Activated naive CD4-positive, alpha-beta T cell treated with Interleukin-2 at 50 U/mL for 16 hours (primary cell): ENCODE results near the gene KRTAP10-12.

ENCODE experiments used
- DNase-seq: peaks from one replicate; pipeline ENCODE4 v3.0.0-alpha.2; 2020

Gene KRTAP10-12

DNA sequence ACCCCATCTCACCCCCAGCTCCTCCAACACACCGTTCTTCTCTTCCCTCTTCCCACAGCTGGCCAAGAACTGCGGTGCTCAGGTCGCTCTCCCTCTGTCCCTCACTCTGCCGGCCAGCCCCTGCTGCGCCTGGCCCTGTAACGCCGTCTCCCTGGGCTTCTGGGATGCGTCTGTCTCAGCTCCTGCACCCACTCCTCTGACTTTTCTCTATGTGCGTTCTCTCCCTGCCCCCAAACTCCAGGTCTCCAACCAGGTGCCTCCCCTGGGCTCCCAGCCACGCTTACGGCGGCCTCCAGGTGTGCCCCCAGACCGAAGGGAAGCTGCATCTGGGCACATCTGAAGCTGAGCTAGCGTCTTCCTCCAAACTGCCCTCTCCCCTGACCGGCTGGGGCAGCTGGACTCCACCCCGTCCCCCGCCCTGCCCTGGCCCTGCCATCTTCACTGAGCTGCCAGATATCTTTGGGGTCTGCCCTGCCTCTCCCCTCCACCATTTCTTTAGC, 2.6 kb downstream of the KRTAP10-12 start:
- DNase-seq = no peak

DNA sequence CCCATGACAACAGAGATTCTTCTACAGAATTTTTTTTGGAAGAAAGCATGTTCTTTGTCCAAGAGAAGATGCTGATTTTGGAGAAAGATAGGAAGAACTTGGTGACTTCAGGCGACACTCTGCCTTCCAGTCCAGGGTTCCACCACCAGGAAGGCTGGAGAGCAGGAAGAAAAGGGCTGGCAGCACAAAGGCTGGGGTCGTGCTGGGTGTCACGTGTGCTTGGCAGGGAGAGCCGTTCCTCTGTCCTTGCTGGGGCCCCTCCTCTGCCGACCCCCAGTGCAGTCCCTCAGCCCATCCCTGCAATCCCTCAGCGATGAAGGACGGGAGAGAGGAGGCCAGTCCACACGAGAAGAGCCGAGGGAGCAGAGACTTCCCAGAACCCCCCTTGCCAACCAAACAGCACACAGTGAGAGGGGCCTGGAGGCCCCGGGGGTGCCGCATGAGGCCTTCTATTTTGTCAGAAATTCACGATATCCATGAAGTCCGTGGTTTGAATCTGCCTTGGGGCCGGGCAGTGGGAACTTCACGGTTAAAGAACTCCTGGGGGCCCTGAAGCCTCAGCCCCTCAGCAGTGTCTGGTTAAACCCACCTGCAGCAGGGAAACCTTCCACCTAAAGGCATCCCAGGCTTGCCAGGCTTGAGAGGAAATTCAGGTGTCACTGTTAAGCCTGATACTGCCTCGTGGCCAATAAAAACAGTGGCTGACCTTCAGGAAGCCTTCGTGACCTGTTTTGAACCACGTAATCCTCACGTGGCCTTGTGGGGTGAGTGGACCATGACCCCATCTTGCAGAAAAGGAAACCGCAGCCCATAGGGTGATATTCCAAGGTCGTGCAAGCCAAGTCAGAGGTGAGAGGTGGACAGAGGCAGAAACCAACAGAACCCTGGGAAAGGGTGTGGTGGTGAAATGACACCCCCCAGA, 3.4 kb downstream of the KRTAP10-12 start:
- DNase-seq = no peak

DNA sequence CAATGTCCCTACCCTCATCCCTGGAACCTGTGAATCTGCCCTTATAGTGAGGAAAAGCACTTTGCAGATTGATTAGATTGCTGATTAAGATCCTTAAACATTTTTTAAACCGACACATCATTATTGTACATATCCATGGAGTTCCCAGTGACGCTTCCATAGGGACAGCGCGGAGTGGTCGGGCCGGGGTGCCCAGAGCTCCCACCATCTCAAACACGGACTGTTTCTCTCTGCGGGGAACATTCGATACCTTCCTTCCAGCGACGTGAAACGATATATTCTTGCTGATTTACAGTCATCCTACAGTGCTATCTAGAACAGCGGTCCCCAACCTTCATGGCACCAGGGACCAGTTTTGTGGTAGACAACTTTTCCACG, 4.0 kb downstream of the KRTAP10-12 start:
- no peak for DNase-seq

DNA sequence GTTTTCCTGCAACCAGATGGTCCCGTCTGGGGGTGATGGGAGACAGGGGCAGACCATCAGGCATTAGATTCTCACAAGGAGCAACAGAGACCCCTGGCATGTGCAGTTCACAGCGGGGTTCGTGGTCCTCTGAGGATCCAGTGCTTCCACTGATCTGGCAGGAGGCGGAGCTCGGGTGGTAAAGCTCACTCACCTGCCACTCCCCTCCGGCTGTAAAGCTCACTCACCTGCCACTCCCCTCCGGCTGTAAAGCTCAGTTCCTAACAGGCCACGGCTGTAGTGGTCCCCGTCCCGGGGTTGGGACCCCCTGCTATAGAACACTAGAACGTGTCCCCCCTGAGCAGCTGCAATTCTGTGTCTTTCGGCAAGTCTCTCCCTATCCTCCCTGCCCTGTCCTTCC, 4.6 kb downstream of the KRTAP10-12 start:
- DNase-seq = no peak

DNA sequence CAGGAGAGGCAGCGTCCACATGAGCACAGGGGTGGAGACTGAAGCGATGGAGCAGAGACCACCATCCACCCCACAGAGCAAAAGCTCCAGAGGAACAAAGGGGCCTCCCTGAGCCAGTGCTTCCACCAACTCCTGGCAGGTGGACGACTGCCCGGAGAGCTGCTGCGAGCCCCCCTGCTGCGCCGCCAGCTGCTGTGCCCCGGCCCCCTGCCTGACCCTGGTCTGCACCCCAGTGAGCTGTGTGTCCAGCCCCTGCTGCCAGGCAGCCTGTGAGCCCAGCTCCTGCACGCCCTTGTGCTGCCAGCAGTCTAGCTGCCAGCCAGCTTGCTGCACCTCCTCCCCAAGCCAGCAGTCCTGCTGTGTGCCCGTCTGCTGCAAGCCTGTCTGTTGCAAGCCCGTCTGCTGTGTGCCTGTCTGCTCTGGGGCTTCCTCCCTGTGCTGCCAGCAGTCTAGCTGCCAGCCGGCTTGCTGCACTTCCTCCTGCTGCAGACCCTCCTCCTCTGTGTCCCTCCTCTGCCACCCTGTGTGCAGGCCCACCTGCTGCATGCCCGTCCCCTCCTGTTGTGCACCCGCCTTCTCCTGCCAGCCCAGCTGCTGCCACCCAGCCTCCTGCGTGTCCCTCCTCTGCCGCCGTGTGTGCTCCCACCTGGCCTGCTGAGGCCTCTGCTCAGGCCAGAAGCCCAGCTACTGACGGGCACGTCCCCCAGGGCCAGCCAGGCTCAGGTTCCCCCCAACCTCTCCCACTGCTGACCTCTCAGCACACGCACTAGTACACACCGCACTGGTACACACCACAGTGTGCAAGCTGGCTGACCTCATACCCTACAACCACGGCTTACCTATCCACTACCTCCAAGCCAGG, 5.4 kb downstream of the KRTAP10-12 start:
- no peak for DNase-seq

DNA sequence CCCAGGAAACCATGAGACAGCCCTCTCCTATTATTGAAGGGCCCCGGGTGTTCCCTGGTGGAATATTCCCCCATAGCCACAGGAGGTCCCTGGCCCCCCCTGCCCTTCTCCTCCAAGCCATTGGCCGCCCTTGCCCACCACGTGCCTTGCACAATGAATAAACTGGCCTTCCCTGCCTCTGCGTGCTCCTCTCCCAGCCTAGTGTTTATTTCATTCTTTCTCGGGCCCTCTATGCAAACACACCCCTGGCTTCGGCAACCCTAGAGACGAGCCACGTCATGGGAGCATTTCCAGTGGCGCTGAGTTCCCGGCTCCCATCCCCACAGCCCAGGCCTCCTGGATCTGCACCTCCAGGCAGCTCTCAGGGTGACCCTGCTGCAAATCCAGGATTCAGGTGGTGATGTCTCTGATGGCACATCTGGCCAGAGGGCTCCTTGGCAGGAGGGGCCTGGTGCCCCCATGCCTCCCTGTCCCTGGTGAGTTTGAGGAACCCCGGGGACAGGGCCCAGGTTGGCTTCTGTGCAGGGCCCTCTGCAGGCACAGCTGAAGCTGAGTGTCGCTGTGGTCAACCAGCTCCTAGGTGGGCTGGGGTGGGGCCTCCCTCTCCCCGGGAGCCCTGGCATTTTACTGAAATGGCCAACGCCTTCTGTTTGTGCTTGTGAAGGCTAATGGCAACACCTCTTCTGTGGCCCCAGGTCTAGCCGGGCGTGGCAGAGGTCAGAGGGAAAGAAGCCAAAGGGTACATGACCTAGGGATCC, 6.2 kb downstream of the KRTAP10-12 start:
- DNase-seq = no peak

DNA sequence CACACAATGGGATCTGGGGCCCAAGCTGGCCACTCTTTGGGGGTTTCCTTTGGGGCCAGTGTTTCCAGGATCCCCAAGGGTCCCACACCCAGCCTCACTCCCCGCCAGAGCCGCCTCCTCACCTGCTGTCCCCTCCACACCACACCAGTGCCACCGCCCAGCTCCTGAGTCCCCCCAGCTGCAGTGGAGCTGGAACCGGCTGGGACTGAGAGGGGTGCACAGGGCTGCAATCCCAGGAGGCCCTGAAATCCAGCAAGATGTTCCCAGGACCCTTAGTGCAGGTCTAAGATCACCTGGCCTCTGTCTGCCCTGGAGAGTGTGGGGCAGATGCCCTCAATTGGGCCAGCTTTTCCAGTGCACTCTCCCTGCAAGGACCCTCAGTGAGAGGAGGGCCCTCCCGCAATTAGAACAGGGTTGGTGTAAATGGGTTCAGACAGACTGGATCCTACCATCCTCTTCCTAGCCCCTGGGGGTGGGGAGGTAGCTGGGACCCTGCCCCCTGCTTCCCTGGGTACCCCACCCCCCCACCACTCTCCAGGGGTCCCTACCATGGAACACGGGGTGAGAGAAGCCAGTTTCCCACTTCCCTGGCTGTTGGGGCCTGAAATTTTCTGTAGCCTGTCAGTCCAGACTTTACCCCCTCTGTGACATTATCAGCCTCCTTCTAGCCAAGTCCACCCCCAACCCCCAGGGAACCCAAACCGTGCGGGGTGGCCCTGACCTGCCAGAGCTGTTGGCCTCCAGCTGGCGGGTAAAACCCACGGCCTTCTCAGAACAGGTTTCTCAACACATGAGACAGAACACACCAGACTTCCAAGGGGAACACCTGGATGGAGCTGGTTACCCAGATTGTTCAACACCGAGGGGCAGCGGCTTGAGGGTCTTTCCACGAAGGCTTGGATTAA, 7.0 kb downstream of the KRTAP10-12 start:
- DNase-seq = no peak

DNA sequence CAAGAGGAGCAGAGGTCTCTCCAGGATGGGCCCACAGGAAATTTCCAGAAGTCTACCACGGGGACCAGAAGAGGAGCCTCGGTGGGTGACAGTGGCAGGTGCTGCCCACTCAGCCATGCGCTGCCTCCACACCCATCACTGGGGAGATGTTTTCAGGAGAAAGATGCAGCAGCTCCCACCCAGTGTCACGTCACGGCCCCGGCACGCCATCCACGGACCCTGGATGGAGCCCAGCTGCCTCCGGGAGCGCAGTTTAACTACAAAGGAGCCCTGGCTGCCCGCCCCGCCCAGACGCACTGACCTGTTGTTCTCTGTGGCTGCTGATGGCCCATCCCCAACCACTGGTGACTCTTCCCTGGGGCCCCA, 7.6 kb downstream of the KRTAP10-12 start:
- DNase-seq = no peak

DNA sequence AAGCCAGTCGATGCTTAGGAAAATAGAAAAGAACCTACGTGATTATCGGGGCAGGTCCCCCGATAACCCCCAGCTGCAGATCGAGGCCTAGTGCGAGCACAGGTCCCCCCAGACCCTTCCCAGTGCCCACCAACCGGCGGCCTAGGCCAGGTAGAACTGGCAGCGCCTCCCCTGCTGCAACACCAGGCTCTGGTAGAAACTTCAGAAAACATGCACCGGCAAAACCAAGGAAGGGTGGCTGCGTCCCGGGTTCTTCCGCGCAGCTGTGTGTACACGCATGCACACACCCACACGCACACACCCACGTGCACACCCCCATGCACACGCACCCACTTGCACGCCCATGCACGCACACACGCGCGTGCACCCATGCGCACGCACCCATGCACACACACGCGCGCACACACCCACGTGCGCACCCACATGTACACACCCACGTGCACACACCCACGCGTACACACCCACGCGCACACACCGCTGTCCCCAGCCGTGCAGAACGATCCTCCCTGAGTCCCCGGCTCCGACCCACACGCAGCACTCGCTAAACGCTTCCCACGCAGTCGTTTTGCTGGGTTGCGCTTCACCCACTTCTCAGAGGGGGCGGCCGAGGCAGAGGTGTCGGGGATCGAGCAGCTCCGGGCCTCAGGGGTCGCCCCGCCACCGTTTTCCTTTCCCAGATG, 9.2 kb downstream of the KRTAP10-12 start:
- no peak for DNase-seq

DNA sequence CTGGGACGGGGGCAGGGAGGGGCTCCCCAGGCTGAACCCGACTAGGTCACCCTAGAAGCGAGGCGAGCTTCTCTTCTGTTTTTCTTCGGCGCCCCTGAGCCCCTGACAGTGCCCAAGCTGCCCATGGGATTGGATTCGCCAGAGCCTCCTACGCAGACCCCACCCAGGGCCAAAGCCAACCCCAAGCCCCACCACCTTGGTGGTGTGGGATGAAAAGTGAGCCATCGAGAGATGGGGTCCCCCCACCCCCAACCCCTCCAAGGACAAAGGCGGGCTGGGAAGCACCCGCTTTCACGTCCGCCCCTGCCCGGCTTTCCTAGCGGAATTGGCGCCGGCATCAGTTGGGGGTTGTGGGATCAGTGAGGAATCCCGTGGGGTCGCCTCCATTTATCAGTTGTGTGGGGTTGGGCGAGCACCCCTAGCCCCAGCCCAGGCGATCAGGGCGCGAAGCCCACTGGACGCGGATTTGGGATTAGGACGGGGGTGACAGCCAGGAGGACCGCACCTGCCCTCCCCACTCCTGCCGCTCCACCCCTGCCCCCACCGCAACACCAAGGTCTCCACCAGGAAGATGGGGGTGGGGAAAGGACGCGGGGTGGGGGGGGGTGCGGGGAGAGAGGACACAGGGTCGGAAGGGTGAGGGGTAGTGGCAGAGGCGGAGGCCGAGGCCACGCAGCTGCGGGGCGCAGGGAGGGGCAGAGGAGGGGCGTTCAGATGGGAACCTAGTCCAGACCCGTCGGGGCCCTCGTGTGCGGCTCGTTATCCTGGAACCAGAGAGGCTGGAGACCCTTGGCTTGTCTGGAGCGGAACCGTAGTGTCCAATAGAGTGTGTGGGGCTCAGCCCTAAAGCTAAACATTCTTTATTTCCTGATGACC, 10.0 kb downstream of the KRTAP10-12 start:
- DNase-seq = no peak

DNA sequence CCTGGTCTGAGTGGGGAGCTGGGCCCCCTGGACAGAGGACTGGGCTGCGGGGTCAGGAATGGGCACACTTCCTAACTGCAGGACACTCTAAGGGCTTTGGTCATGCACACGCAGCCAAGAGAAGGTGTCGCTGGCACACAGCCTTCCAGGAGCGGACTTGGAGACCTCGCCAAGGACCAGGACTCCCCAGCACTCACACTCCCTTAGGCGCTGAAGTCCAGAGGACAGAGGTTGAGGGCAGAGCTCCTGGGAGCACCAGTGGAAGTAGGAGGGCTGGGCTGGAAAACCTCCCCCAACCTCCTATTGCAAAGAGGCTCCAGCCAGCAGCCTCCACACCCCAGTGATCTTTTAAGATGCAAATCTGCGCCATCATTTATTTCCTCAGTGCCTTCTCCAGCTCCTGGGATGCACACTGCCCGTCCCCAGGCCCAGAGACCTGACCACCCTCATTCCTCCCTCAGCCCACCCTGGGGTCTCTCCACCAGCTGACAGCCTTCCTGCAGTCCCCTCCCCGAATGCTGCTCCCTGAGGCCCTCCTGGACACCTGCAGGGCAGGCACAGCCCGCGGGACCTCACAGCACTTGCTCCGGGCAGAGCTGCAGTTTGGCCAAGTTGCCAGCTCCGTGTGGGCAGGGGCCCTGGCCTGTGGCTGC, 11.4 kb downstream of the KRTAP10-12 start:
- DNase-seq = no peak

DNA sequence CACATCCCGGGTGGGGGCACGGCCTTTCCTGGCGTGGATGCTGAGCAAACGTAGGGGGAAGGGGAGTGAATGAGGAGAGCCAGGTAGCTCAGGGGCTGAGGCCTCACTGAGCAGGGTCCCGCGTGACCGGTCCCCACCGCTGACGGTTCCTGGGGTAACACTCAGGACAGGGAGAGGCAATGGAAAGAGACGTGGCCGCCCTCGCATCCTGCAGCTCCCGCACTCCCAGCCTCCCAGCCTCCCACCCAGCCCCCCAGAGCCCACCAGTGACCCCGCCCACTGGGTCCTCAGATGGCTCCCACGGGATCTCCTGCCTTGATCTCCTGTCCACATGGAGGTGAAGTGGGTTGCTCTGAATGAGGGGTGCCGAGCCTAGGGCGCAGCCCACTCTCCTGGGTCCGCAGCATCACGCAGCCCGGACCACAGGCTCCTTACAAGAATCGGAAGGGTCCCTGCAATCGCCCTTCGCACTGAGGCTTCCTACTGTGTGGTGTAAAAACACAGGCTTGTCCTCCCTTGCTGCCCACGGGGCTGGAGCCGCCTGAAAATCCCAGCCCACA, 12.0 kb downstream of the KRTAP10-12 start:
- no peak for DNase-seq

DNA sequence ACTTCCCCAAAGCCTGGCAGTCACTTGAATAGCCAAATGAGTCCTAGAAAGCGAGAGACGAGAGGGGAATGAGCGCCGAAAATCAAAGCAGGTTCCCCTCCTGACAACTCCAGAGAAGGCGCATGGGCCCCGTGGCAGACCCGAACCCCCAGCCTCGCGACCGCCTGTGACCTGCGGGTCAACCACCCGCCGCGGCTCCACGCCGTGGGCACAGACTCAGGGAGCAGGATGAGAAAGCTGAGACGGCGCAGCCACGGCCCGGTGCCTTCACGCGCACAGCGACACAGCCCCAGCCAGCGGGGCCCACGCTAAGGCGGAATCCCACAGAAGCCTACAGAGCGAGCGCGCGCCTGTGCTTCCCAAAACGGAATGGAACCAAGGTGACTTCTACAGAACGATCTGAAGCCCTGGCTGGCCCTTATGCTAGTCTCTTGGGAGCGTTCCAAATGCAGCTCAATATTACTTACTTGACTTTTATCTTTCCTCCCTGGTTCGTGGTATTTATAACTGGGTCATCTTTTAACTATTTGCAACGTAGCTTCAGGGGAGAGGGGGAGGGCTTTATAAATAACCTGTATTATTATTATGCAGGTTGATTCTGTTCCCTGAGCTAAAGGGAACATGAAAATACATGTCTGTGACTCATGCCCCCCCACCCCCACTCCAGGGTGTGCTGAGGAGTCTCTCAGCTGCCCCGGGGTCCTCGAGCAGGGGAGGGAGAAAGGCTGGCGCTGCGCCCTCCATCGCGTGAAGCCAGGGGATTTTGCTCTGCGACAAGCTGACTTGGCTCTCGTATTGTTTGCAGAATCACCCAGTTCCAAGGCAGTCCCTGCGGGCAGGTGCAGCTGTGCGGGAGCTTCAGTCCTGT, 12.7 kb downstream of the KRTAP10-12 start:
- DNase-seq = peak; percentile 16

DNA sequence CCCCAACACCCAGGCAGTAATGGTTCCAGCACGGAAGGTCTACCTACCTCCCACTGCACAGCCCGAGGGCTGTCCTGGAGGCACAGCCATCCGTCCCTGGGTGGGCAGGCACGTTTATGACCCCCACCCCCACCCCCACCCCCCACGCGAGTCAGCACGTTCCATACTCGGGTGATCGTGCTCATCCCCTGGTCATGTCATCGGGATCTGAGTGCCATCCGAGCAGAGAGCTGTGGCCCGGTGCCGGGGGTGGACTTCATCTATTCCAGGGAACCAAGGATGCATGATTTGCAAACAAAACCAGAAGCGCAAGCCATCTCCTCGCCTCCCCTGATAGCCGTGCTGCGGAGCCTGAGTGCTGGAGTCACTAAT, 13.3 kb downstream of the KRTAP10-12 start:
- DNase-seq = no peak

DNA sequence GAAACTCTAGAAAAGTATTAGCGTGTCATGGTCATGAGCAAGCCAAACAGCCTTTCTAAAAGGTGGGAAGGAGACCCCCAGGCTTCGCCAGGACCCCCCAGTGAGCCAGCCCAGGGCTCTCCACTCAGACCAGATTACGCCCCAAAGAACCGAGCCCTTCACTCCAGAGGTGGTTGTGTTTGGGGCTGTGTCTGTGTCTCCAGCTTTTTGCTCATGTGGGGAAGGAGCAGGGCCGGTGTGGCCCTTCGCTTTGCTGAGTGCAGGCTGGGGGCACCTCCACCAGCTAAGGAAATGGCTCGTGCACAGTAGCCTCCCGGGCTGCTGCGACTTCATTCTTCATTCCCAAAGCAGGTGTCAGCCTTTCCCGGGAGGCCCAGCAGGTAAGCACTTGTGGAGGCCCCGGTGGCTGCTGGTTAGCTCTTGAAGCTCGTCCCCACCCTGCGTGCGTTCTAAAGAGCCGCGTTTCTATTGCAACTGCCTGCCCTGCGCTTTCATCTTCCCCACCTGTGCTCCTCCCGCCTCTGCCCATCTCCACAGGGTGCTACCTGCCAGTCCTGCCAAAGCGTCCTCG, 13.9 kb downstream of the KRTAP10-12 start:
- no peak for DNase-seq

DNA sequence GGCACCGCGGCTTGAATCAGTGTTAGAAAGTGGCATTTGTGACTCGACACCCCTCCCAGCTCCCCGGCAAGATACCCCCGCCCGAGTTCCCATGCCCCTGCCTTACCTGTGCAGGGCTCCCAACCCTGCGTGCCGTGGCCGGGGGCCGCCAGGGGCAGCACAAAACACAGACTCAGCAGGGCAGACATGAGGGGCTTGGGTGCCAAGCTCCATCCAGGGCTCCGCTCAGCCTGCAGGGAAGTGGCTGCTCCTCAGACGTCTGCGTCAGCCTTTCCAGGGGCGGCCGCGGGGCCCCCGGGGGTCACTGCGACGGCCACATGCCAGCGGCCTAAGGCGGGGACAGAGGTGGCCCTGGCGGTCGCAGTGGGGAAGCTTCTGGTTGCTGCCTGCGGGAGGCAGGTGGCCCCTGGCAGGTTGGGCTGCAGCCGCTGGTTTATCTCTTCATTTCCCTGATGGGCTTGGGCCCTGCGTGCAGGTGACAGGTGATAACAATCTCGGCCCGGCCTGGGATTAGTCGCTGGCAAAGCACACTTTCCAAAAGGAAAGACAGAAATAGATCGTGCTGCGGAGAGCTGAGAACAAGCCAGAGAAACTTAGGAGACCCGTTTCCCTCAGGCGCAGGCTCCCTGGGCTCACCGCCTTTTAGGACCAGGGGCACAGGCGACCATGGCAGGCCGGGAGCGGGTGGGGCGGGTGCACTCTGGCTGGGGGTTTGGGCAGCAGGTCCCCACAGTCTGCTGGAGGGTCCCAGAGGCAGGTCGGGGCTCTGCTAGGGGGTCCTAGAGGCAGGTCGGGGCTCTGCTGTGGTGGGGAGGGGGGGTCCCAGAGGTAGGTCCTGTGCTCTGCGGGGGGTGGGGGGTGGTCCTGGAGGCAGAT, 14.6 kb downstream of the KRTAP10-12 start, which contains the start of gene TSPEAR:
Gene TSPEAR (minus strand): TSS at position 246 of the 876 bp plus-strand sequence. CDS start 58 bp downstream, at position 188.
- no peak for DNase-seq
